ENCODE data around the gene SEPTIN3.
A peak's percentile ranks its signal among the peaks of the same experiment; 100 is the strongest.
"Not testable (repeated sequence)": the region's sequence is repeated elsewhere in the genome, so short reads cannot be mapped to it uniquely, and the experiment has no call there.

The SEPTIN3 gene

GRCh38 chr22:41943661-41944209, 25.5 kb upstream of the SEPTIN3 start:
- no peak for DNase-seq

DNA sequence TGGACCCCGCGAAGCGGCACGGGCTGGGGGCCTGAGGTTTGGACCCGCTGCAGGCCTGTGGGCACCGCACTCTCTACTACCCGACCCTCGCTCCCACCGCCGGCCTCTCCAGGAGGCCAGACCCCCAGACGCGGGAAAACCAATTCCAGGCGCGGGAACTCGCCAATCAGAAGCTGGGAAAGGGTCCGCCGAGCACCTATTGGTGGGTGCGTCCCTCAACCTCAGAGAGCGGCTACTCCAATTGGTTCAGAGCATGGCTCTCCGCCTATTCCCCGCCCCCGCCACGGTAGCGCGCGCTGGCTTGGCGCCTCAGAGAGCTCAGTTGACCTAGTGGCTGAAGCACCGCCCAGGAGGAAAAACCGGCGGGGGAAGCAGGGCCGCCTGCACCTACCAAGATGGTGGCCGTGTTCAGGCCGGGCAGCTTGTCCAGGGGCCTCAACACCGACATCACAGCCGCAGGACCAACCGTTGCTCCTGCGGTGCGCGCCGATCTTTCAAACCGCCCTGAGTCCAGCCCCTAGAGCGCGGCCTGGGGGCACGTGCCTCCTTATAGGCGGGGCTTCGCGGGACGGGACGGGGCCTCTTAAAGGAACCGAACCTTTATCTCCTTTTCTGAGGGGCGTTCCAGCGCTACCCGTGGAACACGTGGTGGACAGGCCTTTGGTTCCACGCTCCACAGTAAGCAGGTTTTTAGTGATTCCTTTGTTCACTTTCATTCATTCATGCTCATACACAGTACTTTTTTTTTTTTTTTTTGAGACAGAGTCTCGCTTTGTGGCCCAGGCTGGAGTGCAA, 22.4 kb upstream of the SEPTIN3 start, which contains the start of gene CENPM:
TSS of gene CENPM (minus strand) at position 524 of the 795 bp plus-strand sequence. CDS start at position 448, 76 bp downstream.
- DNase-seq: peak; percentile 89

DNA sequence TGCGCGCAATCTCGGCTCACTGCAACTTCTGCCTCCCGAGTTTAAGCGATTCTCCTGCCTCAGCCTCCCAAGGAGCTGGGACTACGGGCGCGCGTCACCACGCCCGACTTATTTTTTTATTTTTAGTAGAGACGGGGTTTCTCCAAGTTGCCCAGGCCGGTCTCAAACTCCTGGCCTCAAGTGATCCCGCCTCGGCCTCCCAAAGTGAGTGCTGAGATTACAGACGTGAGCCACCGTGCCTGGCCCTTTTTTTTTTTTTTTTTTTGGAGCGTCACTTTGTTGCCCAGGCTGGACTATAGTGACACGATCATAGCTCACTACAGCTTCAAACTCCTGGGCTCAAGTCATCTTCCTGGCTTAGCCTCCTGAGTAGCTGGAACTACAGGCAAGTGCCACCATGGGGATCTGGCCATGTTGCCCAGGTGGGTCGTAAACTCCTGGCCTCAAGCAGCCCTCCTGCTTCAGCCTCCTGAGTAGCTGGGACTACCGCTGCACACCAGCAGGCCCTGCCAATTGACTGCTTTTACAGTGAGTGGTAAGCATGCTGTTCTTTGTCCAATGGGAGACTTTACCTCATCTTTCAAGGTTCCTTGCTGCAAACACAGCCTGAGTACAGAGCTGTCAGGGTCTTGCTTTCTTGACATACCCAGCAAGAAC, 21.7 kb upstream of the SEPTIN3 start:
- no peak for DNase-seq

DNA sequence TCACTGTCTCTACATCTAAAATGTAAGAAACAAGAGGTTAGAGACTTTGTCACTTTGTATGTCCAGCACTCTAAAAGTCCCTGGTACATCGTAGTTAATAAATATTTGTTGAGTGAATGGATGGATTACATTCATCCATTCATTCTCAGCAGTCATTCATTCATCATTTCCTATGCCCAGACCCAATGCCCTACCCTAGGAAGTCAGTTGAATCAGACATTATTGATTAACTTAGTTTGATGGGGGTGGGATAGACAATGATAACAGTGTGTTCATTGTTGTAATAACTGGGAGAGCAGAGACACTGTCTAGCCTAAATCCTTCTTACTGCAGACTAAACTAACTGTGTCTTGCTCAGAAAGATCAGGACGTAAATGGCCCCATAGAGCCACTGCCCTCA, 21.1 kb upstream of the SEPTIN3 start:
- no peak for DNase-seq

GRCh38 chr22:41948928-41949296, 20.3 kb upstream of the SEPTIN3 start:
- not testable (repeated sequence) for DNase-seq

DNA sequence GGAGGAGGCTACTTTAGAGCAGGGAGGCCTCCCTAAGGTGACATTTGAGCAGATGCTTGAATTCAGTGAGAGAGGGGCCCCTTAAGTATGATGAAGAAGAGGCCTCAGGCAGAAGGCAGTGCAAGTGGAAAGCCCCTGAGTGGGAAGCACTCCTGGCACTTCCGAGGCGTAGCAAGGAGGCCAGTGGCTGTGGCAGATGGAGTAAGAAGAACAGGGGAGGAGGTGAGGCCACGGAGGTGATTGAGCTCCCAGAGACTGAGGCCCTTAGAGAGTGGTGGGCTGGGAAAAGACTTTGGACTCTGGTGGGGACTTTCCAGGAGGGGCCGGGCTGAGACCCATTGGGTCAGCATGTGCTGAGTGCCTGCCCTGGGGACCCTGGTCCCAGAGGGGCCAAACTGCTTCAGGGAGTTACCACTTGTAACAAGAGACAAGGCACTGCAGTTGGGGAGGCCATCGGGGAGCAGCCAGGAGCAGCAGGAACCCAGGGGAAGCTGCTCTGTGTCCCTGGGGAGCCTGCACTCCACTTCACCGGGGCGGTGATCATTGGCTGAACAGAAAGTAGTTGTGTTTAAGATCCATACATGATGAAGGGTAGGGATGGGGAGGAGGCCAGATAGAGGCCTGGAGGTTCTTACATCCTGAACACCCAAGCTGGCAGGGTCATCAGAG, 19.8 kb upstream of the SEPTIN3 start:
- DNase-seq: no peak

DNA sequence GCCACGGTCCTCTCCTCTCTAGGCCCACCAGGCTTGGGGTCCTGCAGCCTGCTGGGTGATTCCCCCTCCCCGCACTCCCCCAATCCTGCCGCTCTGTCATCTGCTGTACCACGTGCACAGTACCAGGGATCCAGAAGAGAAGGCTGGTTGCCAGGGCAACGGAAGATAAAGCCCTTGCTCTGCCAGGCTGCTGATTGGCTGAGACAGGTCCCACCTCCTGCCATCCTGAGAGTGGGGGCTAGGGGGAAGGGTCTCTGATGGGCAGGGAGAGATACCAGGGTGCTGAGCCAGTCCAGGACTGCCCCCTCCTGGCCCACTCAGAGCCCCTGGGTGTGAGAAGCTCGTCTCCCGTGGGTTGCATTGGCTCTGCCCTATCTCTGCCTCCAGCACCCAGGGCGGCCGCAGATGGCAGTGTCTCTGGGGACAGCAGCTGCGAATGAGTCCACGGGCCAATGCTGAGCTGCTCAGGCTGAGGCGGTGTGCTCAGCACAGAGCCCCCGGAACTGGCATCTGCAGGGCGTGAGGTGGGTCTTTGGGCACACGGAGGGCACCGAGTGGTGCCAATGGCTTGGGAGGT, 17.3 kb upstream of the SEPTIN3 start, which contains the start of gene SMIM45:
TSS of gene SMIM45 (plus strand) at position 253 of the 577 bp plus-strand sequence.
- no peak for DNase-seq

DNA sequence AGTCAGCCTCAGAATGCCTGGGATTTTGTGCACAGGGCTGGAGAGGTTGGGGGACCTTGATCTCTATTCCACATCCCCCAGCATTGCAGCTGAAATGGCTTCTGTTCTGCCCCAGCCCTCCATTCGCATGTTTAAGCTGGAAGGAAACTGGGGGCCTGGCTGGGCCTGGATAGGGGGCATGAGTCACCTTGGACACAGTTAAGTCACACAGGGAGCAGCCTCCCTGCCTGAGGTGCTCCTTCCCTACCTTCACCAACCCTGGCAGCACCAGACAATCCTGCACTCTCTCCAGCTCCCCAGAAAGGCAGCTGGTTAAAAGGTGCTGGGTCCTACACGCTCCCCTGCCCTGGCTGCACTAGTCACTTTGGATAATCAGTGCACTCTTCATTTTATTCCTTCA, 16.5 kb upstream of the SEPTIN3 start:
- no peak for DNase-seq

DNA sequence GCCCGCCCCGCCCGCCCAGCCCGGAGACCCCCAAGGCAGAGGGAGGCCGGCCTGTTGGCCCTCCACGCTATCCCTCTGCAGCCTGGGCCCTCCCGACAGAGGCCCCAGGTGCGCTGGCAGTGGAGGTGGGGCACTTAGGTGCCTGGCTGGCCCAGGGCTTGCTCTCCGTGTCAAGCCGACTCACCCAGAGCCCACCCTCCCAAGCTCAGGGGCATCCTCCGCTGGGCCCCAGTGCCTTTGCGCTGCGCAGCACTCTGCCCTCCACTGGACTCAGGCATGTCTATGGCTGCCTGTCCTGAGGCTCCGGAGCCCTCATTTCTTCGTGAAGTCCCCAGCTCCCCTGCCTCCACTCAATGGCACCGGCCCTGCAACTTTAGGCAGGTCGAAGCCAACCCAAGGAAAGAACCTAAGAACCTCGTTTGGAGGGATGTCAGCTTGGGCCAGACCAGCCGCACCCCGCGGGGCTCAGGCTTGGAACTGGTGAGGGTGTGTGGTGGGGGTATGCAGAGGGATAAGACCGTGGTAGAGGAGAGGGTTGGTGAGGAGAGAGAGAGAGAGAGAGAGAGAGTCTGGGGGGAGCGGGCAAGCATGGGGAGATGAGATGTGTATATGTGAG, 11.2 kb upstream of the SEPTIN3 start:
- DNase-seq: no peak

DNA sequence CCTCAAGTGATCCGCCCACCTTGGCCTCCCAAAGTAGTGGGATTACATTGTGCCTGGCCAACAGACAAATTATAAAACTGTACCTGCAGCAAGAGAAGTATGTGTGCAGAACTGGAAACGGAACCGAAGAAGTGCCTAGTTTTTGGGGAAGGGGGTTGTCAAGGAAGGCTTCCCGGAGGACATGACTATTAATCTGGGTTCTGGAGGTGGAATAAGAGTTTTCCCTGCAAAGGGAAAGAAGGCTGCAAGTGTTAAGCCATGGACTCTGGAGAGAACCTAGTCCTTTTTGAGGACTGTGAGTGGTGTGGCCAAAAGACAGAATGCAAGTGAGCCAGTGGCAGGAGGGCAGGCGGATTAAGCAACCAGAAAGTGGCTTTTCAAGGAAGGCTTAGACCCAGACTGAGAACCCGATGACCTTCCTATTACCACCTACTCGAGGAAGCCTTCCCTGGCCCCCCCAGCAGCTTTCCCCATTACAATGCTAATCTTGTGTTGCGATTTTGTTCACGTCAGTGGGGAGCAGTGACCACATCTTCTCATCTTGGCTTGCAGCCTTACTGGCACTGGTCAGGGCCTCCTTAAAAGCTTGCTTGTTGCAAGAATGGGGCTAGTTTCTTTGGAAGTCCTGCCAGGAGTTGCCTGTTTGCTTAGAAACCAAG, 5.7 kb upstream of the SEPTIN3 start:
- DNase-seq: no peak

DNA sequence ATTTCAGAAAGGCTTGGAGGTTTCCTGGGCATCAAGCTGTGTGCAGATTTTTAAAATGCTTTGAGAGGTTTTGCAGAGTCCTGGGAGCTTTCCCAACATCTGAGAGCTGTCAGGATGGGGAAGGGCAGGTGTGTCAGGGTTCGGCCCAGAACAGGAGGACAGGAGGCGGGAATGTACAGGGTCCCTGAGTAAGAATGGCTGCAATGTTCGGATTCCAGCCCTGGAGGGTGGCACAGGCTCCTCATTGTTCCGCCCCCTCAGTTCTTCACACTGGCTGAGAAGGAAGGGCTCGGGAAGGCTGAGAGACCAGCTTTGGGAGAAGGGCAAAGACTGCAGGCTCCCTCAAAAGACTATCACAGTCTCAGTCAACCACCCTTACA, 5.1 kb upstream of the SEPTIN3 start:
- no peak for DNase-seq

DNA sequence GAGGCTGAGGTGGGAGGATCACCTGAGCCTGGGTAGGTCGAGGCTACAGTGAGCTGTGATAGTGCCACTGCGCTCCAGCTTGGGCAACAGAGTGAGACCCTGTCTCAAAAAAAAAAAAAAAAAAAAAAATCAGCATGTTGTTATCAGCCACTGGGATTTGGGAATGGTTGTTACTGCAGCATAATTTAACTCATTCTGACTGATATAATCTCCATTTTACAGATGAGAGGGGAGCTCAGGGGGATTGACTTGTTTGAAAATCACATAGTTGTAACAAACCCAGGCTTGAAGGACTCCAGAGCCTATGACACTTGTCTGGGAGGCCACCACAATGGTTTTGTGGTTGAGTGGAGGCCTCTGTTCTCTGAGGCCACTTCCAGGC, 3.0 kb upstream of the SEPTIN3 start:
- DNase-seq: no peak

GRCh38 chr22:41966607-41967240, 2.5 kb upstream of the SEPTIN3 start:
- DNase-seq: peak; percentile 70

DNA sequence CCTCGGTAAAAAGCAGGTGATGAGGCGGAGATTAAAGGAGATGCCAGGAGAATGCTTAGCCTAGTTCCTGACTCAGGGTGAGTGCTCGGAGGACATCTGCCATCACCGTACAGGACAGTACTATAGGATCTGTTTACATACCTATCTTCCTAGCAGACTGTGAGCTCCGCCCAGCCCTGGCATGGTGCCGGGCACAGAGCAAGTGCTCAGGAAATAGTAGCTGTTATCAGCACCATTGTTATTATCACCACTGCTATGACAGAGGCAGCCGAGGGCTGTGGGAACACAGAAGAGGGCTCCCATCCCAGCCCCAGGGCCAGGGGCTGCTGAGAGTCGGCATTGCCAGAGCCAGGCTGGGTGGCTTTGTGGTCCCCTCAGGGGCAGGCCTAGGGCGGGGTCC, 642 bp upstream of the SEPTIN3 start:
- DNase-seq: no peak

GRCh38 chr22:41970601-41971000, 1.4 kb downstream of the SEPTIN3 start:
- no peak for DNase-seq

DNA sequence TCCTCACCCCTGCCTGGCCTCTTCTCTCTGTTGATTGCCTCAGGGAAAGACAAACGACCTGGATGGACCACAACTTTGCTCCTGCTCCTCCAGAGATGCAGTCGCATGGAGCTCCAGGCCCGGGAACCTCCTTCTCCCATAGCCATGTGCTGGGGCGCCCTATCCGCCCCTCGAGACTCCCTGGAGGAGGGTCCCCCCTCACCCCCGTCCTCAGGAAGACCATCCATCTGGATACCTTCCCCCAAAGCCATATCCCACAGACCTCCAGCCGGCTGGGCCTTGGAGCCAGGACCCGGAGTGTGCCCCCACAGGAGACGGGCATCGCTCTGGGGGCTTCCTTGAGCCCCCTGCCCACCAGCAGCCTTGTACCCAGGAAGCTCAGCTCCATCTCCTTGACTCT, 2.2 kb downstream of the SEPTIN3 start:
- DNase-seq: no peak

DNA sequence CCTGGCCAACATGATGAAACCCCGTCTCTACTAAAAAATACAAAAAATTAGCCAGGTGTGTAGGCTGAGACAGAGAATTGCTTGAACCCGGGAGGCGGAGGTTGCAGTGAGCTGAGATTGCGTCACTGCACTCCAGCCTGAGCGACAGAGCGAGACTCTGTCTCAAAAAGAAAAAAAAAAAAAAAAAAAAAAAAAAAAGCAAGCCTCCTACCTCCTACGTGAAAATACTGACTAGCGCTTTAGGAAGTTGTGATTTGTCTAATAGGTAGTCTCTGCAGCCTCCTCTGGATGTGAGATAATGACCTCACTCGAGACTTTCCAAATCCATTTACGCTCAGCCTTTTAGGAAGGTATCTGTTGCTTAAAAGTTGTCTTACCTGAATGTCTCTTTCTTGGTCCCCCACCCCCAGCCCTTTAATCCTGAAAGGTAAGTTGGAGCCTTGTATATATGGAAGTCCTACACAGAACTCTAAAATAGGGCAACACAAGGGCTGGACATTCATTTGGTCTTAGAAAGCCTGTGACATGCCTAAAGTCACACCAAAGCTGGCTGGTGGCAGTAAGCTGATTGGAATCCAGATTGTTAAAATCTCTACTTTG, 5.5 kb downstream of the SEPTIN3 start:
- no peak for DNase-seq

- DNase-seq: no peak
Measured at GRCh38 chr22:41975299-41976069, 6.2 kb downstream of the SEPTIN3 start.

DNA sequence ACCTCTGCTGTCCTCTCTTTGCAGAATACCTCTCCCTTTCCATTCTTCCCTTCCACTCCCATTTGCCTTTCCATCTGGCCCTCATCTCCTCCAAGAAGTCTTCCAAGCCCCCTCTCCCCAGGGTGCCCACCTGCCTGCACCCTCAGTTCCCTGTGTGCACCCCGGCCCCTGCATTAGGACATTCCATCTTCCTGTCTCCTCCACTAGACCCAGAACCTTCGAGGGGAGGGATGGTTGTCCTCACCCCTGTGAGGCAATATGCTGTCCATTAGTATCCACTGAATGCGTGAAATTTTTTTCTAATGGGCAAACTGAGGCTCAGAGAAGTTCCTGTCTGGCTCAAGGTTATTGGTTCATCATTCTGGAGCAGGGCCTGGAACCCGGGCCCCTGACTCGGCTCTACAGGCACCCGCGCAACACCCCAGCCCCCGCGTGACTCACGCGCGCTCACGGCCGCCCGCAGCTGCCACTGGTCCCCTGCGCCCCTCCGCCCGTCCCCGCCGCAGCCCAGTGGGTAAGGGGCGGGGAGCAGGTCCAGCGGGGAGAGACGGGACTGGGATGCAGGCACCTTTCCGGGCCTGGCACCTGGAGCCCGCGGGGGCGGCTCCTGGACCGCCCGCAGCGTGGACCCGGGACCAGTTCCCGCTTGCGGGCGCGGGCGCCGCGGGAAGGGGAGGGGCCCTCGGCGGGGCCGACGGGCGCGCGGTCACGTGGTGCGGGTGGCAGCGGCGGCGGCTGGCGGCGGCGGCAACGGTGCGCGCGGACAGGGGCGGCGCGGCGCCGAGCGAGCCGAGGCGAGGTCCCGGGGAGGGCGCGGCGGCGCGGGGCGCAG, 7.0 kb downstream of the SEPTIN3 start:
- peak; percentile 43 for DNase-seq

Data from CD4-positive, alpha-beta T cell treated with Interleukin-17A for 1 hour (primary cell).